GM12864 (cell line): ENCODE measurements around the gene SPDEF.

Experiments
- DNase-seq: peaks from one replicate; pipeline ENCODE4 v3.0.0-alpha.2; 2011; ENCODE audit warnings: low read depth
- H3K4me3 ChIP-seq: 2 replicates; pipeline ENCODE4 v1.5.1; 2011; ENCODE audit warnings: mild to moderate bottlenecking, low read depth, low read length, control low read depth
- CTCF ChIP-seq: IDR thresholded peaks from 2 replicates; pipeline ENCODE4 v1.5.1; 2011; ENCODE audit warnings: low read depth, mild to moderate bottlenecking, moderate library complexity, low read length, control low read depth, inconsistent platforms; ENCODE audit errors: missing control alignments

The SPDEF gene

GRCh38 chr6:34597605-34598353 is 41.6 kb upstream of the SPDEF start:
- no peak overlapping the region for H3K4me3 ChIP-seq
- DNase-seq: no peak
- no peak for TF ChIP-seq CTCF

- no peak overlapping the region for H3K4me3 ChIP-seq
- TF ChIP-seq CTCF: no peak
- no peak for DNase-seq
These were observed 40.7 kb upstream of the SPDEF start for GRCh38 chr6:34596798-34597197.

- DNase-seq: no peak
- H3K4me3 ChIP-seq: no peak overlapping the region
These were observed 39.4 kb upstream of the SPDEF start for GRCh38 chr6:34595332-34596184.

GRCh38 chr6:34593701-34594100 is 37.6 kb upstream of the SPDEF start:
- DNase-seq: no peak
- no peak overlapping the region for H3K4me3 ChIP-seq
- no peak for TF ChIP-seq CTCF

More at GRCh38 chr6:34595332-34596184, 39.4 kb upstream of the SPDEF start:
- no peak for TF ChIP-seq CTCF

- no peak overlapping the region for H3K4me3 ChIP-seq
- no peak for DNase-seq
- TF ChIP-seq CTCF: no peak
These were observed 36.3 kb upstream of the SPDEF start for GRCh38 chr6:34592208-34592952.

- TF ChIP-seq CTCF: no peak
- no peak overlapping the region for H3K4me3 ChIP-seq
- DNase-seq: no peak
These were observed 33.6 kb upstream of the SPDEF start for GRCh38 chr6:34589691-34590090.
